Liver (tissue), 9 donors: ENCODE measurements around the gene PTER. TPM values are rescaled to one million over a fixed set of nuclear protein-coding genes. Genes with fewer than 3 reads are reported as not detected.

Experiments
- DNase-seq: peaks from one replicate; pipeline ENCODE4 v3.0.0-alpha.2; 2017; ENCODE audit warnings: low spot score
- H3K27ac ChIP-seq, 2 donors: one replicate each; pipeline ENCODE4 v1.7.0; 2013; ENCODE audit warnings: inconsistent platforms in 2 of 2, low read length in 2 of 2, control low read depth in 1 of 2, low read depth in 1 of 2, mild to moderate bottlenecking in 1 of 2
- H3K27me3 ChIP-seq, 4 donors: one replicate each; pipeline versions ENCODE4 v1.6.1 to v1.7.0; 2013; ENCODE audit warnings: low read length in 3 of 4, inconsistent platforms in 1 of 4, mild to moderate bottlenecking in 1 of 4, moderate library complexity in 1 of 4; ENCODE audit not compliant: control insufficient read depth in 4 of 4, insufficient read depth in 4 of 4
- H3K36me3 ChIP-seq, 4 donors: one replicate each; pipeline versions ENCODE4 v1.6.1 to v1.7.0; 2013; ENCODE audit warnings: low read length in 3 of 4, mild to moderate bottlenecking in 3 of 4, low read depth in 1 of 4, moderate library complexity in 1 of 4; ENCODE audit not compliant: control insufficient read depth in 4 of 4, insufficient read depth in 3 of 4
- H3K4me1 ChIP-seq, 4 donors: one replicate each; pipeline versions ENCODE4 v1.6.1 to v1.7.0; 2013; ENCODE audit warnings: low read length in 3 of 4, mild to moderate bottlenecking in 3 of 4, moderate library complexity in 1 of 4; ENCODE audit not compliant: control insufficient read depth in 4 of 4, insufficient read depth in 4 of 4
- H3K4me3 ChIP-seq, 3 donors: one replicate each; pipeline versions ENCODE4 v1.6.1 to v1.7.0; 2013; ENCODE audit warnings: low read length in 3 of 3, control low read depth in 1 of 3, low read depth in 1 of 3, mild to moderate bottlenecking in 1 of 3
- H3K9ac ChIP-seq, 2 donors: one replicate each; pipeline ENCODE4 v1.7.0; 2013; ENCODE audit warnings: low read length in 2 of 2, mild to moderate bottlenecking in 2 of 2, moderate library complexity in 2 of 2, control low read depth in 1 of 2, low read depth in 1 of 2
- H3K9me3 ChIP-seq, 4 donors: one replicate each; pipeline versions ENCODE4 v1.6.1 to v1.7.0; 2013; ENCODE audit warnings: low read length in 3 of 4; ENCODE audit not compliant: control insufficient read depth in 4 of 4
- ATF3 ChIP-seq: IDR thresholded peaks from 2 replicates; pipeline ENCODE4 v1.6.1; 2016; ENCODE audit warnings: antibody characterized with exemption
- EGR1 ChIP-seq, 2 donors: IDR thresholded peaks; 2 replicates each; pipeline ENCODE4 v1.6.1; 2016 to 2018; ENCODE audit warnings: antibody characterized with exemption in 2 of 2, low read depth in 2 of 2
- FOXA1 ChIP-seq: IDR thresholded peaks from 2 replicates; pipeline ENCODE4 v1.6.1; 2016; ENCODE audit warnings: antibody characterized with exemption
- FOXA2 ChIP-seq: IDR thresholded peaks from 2 replicates; pipeline ENCODE4 v1.6.1; 2016; ENCODE audit warnings: antibody characterized with exemption
- GABPA ChIP-seq, 2 donors: IDR thresholded peaks in 1 of 2; conservative IDR thresholded peaks in 1 of 2; 2 replicates each; pipeline ENCODE4 v1.6.1; 2016; ENCODE audit warnings: antibody characterized with exemption in 2 of 2, mild to moderate bottlenecking in 1 of 2, moderate library complexity in 1 of 2
- HNF4A ChIP-seq, 2 donors: conservative IDR thresholded peaks; 2 replicates each; pipeline ENCODE4 v1.6.1; 2016; ENCODE audit warnings: antibody characterized with exemption in 2 of 2, mild to moderate bottlenecking in 2 of 2
- HNF4G ChIP-seq: IDR thresholded peaks from 2 replicates; pipeline ENCODE4 v1.6.1; 2016; ENCODE audit warnings: antibody characterized with exemption
- JUND ChIP-seq, 2 donors: IDR thresholded peaks; 2 replicates each; pipeline ENCODE4 v1.6.1; 2016; ENCODE audit warnings: antibody characterized with exemption in 2 of 2
- NR2F2 ChIP-seq: IDR thresholded peaks from 2 replicates; pipeline ENCODE4 v1.6.1; 2016; ENCODE audit warnings: antibody characterized with exemption
- RAD21 ChIP-seq, 2 donors: IDR thresholded peaks; 2 replicates each; pipeline ENCODE4 v1.6.1; 2016; ENCODE audit warnings: antibody characterized with exemption in 2 of 2, mild to moderate bottlenecking in 2 of 2
- RXRA ChIP-seq, 2 donors: IDR thresholded peaks; 2 replicates each; pipeline ENCODE4 v1.6.1; 2017 to 2018; ENCODE audit warnings: antibody characterized with exemption in 2 of 2, mild to moderate bottlenecking in 1 of 2
- SP1 ChIP-seq: IDR thresholded peaks from 2 replicates; pipeline ENCODE4 v1.6.1; 2018; ENCODE audit warnings: antibody characterized with exemption, mild to moderate bottlenecking
- TAF1 ChIP-seq: conservative IDR thresholded peaks from 2 replicates; pipeline ENCODE4 v1.6.1; 2016; ENCODE audit warnings: antibody characterized with exemption, mild to moderate bottlenecking
- YY1 ChIP-seq: IDR thresholded peaks from 2 replicates; pipeline ENCODE4 v1.6.1; 2016; ENCODE audit warnings: antibody characterized with exemption, mild to moderate bottlenecking
- WGBS: extraction: QIAGEN DNeasy Blood & Tissue Kit; methylation state at CpG from one replicate; pipeline ENCODE4 v1.1.7; 2013; 5-methylcytosine and 5-hydroxymethylcytosine counted together
- polyA plus RNA-seq, 2 donors: library from polyadenylated mRNA; stranded (reverse) in 1 of 2; unstranded in 1 of 2; fragments of 200-250 nt in 1 of 2; fragments of >200 nt in 1 of 2; fragmentation: Nextera tagmentation in 1 of 2; extraction: Ambion mirVana in 1 of 2; gene quantifications; one replicate each; pipeline versions ENCODE4 v1.2.1 to v1.2.3, GENCODE V29; 2013 to 2015
- total RNA-seq, 2 donors: library from RNA; depleted of rRNA; stranded (reverse); fragments of >200 nt; gene quantifications; one replicate each; pipeline ENCODE4 v1.2.3, GENCODE V29; 2014
- TF ChIP-seq, protein P1 (sequence below): IDR thresholded peaks from 2 replicates; pipeline ENCODE4 v1.6.1; 2016; ENCODE audit warnings: antibody characterized with exemption, mild to moderate bottlenecking
- TF ChIP-seq, protein P2 (sequence below): fragments of 150-350 bp; IDR thresholded peaks from 2 replicates; pipeline ENCODE4 v1.5.1; 2017; ENCODE audit warnings: improper control_type of control experiment, low read depth, low read length; ENCODE audit not compliant: missing input control
- TF ChIP-seq, protein P3 (sequence below): IDR thresholded peaks from 2 replicates; pipeline ENCODE4 v1.6.1; 2016; ENCODE audit warnings: antibody characterized with exemption
- donor health status: healthy.
- donor health status: healthy.
- donor health status: healthy.
- donor health status: healthy.
- donor health status: healthy.

PTER gene
- total and polyA plus RNA-seq, 4 donors: 4.4 to 15.7 (median 8.9) TPM

- TF ChIP-seq HNF4A (conservative IDR thresholded peaks at IDR 0.05): no peak
Measured at GRCh38 chr10:16425449-16425848, 11.4 kb upstream of the PTER start (continued).

GRCh38 chr10:16429539-16429938 is 7.3 kb upstream of the PTER start:
- Histone ChIP-seq H3K9me3 (peaks cover 0 to 2% (median 1%) of the 10 kb centered on the region in 4 donors), H3K4me3 (no peak overlapping the region), H3K27ac (no peak overlapping the region), H3K27me3 (no peaks in the 10 kb centered on the region), H3K4me1 (peaks cover 0 to 1% (median 0%) of the 10 kb centered on the region in 4 donors), H3K36me3 (no peaks in the 10 kb centered on the region), H3K9ac (no peak overlapping the region)
- TF ChIP-seq HNF4G: no peak
- TF ChIP-seq, protein P1, sequence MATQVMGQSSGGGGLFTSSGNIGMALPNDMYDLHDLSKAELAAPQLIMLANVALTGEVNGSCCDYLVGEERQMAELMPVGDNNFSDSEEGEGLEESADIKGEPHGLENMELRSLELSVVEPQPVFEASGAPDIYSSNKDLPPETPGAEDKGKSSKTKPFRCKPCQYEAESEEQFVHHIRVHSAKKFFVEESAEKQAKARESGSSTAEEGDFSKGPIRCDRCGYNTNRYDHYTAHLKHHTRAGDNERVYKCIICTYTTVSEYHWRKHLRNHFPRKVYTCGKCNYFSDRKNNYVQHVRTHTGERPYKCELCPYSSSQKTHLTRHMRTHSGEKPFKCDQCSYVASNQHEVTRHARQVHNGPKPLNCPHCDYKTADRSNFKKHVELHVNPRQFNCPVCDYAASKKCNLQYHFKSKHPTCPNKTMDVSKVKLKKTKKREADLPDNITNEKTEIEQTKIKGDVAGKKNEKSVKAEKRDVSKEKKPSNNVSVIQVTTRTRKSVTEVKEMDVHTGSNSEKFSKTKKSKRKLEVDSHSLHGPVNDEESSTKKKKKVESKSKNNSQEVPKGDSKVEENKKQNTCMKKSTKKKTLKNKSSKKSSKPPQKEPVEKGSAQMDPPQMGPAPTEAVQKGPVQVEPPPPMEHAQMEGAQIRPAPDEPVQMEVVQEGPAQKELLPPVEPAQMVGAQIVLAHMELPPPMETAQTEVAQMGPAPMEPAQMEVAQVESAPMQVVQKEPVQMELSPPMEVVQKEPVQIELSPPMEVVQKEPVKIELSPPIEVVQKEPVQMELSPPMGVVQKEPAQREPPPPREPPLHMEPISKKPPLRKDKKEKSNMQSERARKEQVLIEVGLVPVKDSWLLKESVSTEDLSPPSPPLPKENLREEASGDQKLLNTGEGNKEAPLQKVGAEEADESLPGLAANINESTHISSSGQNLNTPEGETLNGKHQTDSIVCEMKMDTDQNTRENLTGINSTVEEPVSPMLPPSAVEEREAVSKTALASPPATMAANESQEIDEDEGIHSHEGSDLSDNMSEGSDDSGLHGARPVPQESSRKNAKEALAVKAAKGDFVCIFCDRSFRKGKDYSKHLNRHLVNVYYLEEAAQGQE: no peak
- no peak for TF ChIP-seq HNF4A (conservative IDR thresholded peaks at IDR 0.05)
- TF ChIP-seq, protein P2, sequence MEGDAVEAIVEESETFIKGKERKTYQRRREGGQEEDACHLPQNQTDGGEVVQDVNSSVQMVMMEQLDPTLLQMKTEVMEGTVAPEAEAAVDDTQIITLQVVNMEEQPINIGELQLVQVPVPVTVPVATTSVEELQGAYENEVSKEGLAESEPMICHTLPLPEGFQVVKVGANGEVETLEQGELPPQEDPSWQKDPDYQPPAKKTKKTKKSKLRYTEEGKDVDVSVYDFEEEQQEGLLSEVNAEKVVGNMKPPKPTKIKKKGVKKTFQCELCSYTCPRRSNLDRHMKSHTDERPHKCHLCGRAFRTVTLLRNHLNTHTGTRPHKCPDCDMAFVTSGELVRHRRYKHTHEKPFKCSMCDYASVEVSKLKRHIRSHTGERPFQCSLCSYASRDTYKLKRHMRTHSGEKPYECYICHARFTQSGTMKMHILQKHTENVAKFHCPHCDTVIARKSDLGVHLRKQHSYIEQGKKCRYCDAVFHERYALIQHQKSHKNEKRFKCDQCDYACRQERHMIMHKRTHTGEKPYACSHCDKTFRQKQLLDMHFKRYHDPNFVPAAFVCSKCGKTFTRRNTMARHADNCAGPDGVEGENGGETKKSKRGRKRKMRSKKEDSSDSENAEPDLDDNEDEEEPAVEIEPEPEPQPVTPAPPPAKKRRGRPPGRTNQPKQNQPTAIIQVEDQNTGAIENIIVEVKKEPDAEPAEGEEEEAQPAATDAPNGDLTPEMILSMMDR: no peak
- TF ChIP-seq, protein P3, sequence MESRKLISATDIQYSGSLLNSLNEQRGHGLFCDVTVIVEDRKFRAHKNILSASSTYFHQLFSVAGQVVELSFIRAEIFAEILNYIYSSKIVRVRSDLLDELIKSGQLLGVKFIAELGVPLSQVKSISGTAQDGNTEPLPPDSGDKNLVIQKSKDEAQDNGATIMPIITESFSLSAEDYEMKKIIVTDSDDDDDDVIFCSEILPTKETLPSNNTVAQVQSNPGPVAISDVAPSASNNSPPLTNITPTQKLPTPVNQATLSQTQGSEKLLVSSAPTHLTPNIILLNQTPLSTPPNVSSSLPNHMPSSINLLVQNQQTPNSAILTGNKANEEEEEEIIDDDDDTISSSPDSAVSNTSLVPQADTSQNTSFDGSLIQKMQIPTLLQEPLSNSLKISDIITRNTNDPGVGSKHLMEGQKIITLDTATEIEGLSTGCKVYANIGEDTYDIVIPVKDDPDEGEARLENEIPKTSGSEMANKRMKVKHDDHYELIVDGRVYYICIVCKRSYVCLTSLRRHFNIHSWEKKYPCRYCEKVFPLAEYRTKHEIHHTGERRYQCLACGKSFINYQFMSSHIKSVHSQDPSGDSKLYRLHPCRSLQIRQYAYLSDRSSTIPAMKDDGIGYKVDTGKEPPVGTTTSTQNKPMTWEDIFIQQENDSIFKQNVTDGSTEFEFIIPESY: no peak
- no peak for TF ChIP-seq SP1
- TF ChIP-seq FOXA1: no peak
- TF ChIP-seq JUND (IDR thresholded peaks at IDR 0.05): no peak
- TF ChIP-seq RXRA (IDR thresholded peaks at IDR 0.05): no peak
- TF ChIP-seq EGR1 (IDR thresholded peaks at IDR 0.05; ENCODE audit: low read depth in 2 of 2): no peak
- no peak for TF ChIP-seq RAD21 (IDR thresholded peaks at IDR 0.05)
- no peak for TF ChIP-seq NR2F2
- TF ChIP-seq YY1: no peak
- no peak for TF ChIP-seq GABPA (IDR thresholded peaks at IDR 0.05 in 1 of 2, conservative IDR thresholded peaks at IDR 0.05 in 1 of 2)
- no peak for DNase-seq
- 81% methylated on average over 6 of the region's 6 CpGs for WGBS

DNA sequence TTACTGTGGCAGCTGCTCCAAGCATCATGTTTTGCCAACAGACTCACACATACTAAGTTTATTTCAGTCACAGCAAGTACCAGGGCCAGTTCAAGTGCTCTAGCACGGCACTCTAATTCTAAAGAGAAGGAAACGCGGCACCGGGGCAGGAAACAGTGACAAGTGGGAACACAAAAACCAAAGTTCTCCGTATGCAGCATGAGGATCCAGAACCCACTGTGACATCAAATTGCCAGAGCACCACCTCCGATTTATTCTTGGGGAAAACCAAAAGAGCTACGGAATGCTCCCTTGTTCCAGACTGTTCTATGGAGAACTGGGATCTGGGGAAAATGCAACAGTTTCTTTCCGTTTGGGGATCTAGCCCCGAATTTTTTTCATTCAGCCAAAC is 448 bp upstream of the PTER start:
- H3K4me3 ChIP-seq: peak overlapping the region; percentile 41 to 72 (median 51)
- no peaks in the 10 kb centered on the region for H3K9me3 ChIP-seq
- H3K27ac ChIP-seq: peak overlapping the region in 1 of 2 donors; percentile 64
- H3K4me1 ChIP-seq: peaks cover 6 to 25% (median 14%) of the 10 kb centered on the region in 4 donors
- WGBS: under 1% methylated on average over 9 of the region's 9 CpGs
- TF ChIP-seq YY1: no peak
- TF ChIP-seq, protein P2: no peak
- no peak for TF ChIP-seq EGR1 (IDR thresholded peaks at IDR 0.05; ENCODE audit: low read depth in 2 of 2)
- TF ChIP-seq GABPA (IDR thresholded peaks at IDR 0.05 in 1 of 2, conservative IDR thresholded peaks at IDR 0.05 in 1 of 2): no peak
- no peak for TF ChIP-seq TAF1
- TF ChIP-seq JUND (IDR thresholded peaks at IDR 0.05): no peak
- TF ChIP-seq ATF3: no peak
- TF ChIP-seq FOXA2: no peak
- H3K9ac ChIP-seq: no peak overlapping the region
- H3K27me3 ChIP-seq: no peaks in the 10 kb centered on the region
- DNase-seq: no peak
- no peaks in the 10 kb centered on the region for H3K36me3 ChIP-seq
